H9 (cell line): ENCODE results near the gene PAK5. TPM values are rescaled to one million over a fixed set of nuclear protein-coding genes. Genes with fewer than 3 reads are reported as not detected.

ENCODE experiments used
- DNase-seq: peaks from one replicate; pipeline ENCODE4 v3.0.0-alpha.2; 2017
- H2AFZ ChIP-seq: one replicate; pipeline ENCODE4 v1.6.1; 2013; ENCODE audit warnings: mild to moderate bottlenecking, low read length, control low read depth, moderate library complexity
- H2AK5ac ChIP-seq: 2 replicates; pipeline ENCODE4 v1.6.1; 2013; ENCODE audit warnings: low read length, control low read depth, mixed read lengths; ENCODE audit not compliant: insufficient read length
- H2BK120ac ChIP-seq: one replicate; pipeline ENCODE4 v1.6.1; 2013; ENCODE audit warnings: low read depth, mild to moderate bottlenecking, low read length, control low read depth, inconsistent platforms; ENCODE audit not compliant: poor library complexity, severe bottlenecking
- H2BK12ac ChIP-seq: 2 replicates; pipeline ENCODE4 v1.6.1; 2013; ENCODE audit warnings: low read length, control low read depth, mixed read lengths, low read depth; ENCODE audit not compliant: insufficient read length
- H2BK15ac ChIP-seq: 2 replicates; pipeline ENCODE4 v1.6.1; 2013; ENCODE audit warnings: low read depth, low read length, control low read depth
- H2BK20ac ChIP-seq: one replicate; pipeline ENCODE4 v1.6.1; 2013; ENCODE audit warnings: low read depth, mild to moderate bottlenecking, low read length, control low read depth, inconsistent platforms; ENCODE audit not compliant: poor library complexity, severe bottlenecking
- H2BK5ac ChIP-seq: 2 replicates; pipeline ENCODE4 v1.6.1; 2013; ENCODE audit warnings: low read length, control low read depth, mixed read lengths; ENCODE audit not compliant: insufficient read length
- H3K14ac ChIP-seq: 2 replicates; pipeline ENCODE4 v1.6.1; 2013; ENCODE audit warnings: low read length, control low read depth; ENCODE audit not compliant: insufficient read depth
- H3K18ac ChIP-seq: 2 replicates; pipeline ENCODE4 v1.6.1; 2013; ENCODE audit warnings: low read depth, mild to moderate bottlenecking, mixed read lengths, low read length, control low read depth; ENCODE audit not compliant: insufficient read length
- H3K23ac ChIP-seq: 2 replicates; pipeline ENCODE4 v1.6.1; 2013; ENCODE audit warnings: low read length, control low read depth, mixed read lengths, low read depth; ENCODE audit not compliant: insufficient read length
- H3K23me2 ChIP-seq: 2 replicates; pipeline ENCODE4 v1.6.1; 2013; ENCODE audit warnings: low read depth, mild to moderate bottlenecking, mixed read lengths, low read length, control low read depth; ENCODE audit not compliant: insufficient read length, poor library complexity, severe bottlenecking
- H3K27ac ChIP-seq: 2 replicates; pipeline ENCODE4 v1.5.1; 2013; ENCODE audit warnings: low read length, control low read depth, mixed read lengths, low read depth; ENCODE audit not compliant: insufficient read length
- H3K27me3 ChIP-seq: 2 replicates; pipeline ENCODE4 v1.6.1; 2013; ENCODE audit warnings: low read length, control low read depth, inconsistent platforms; ENCODE audit not compliant: insufficient read depth
- H3K4ac ChIP-seq: 2 replicates; pipeline ENCODE4 v1.6.1; 2013; ENCODE audit warnings: low read depth, mild to moderate bottlenecking, control low read depth, inconsistent platforms, low read length, moderate library complexity
- H3K4me1 ChIP-seq: 2 replicates; pipeline ENCODE4 v1.6.1; 2013; ENCODE audit warnings: low read length, control low read depth, inconsistent platforms; ENCODE audit not compliant: insufficient read depth
- H3K4me2 ChIP-seq: 2 replicates; pipeline ENCODE4 v1.6.1; 2013; ENCODE audit warnings: low read length, control low read depth, mixed read lengths; ENCODE audit not compliant: insufficient read length, insufficient read depth
- H3K56ac ChIP-seq: 2 replicates; pipeline ENCODE4 v1.6.1; 2013; ENCODE audit warnings: low read depth, mild to moderate bottlenecking, mixed read lengths, low read length, control low read depth; ENCODE audit not compliant: insufficient read length
- H3K79me1 ChIP-seq: 2 replicates; pipeline ENCODE4 v1.6.1; 2013; ENCODE audit warnings: low read depth, mild to moderate bottlenecking, moderate library complexity, low read length, control low read depth, inconsistent platforms; ENCODE audit not compliant: insufficient read depth, poor library complexity, severe bottlenecking
- H3K79me2 ChIP-seq: 2 replicates; pipeline ENCODE4 v1.6.1; 2013; ENCODE audit warnings: low read length, control low read depth, inconsistent platforms; ENCODE audit not compliant: insufficient read depth
- H3K9ac ChIP-seq: 2 replicates; pipeline ENCODE4 v1.6.1; 2013; ENCODE audit warnings: low read length, control low read depth, mixed read lengths; ENCODE audit not compliant: insufficient read length; ENCODE audit errors: extremely low read depth
- H3K9me3 ChIP-seq: one replicate; pipeline ENCODE4 v1.6.1; 2013; ENCODE audit warnings: low read depth, low read length, inconsistent platforms; ENCODE audit not compliant: control insufficient read depth
- H3T11ph ChIP-seq: one replicate; pipeline ENCODE4 v1.6.1; 2013; ENCODE audit warnings: mild to moderate bottlenecking, low read length, control low read depth, inconsistent platforms
- H4K20me1 ChIP-seq: one replicate; pipeline ENCODE4 v1.6.1; 2013; ENCODE audit not compliant: control insufficient read depth, insufficient read length, insufficient read depth
- H4K5ac ChIP-seq: 2 replicates; pipeline ENCODE4 v1.6.1; 2013; ENCODE audit warnings: low read depth, mild to moderate bottlenecking, mixed read lengths, low read length, control low read depth; ENCODE audit not compliant: insufficient read length
- H4K8ac ChIP-seq: replicated peaks from 2 replicates; pipeline ENCODE4 v1.6.1; 2013; ENCODE audit warnings: low read length, control low read depth, mixed read lengths, low read depth; ENCODE audit not compliant: insufficient read length
- H4K91ac ChIP-seq: 2 replicates; pipeline ENCODE4 v1.6.1; 2013; ENCODE audit warnings: low read depth, mild to moderate bottlenecking, moderate library complexity, mixed read lengths, low read length, control low read depth; ENCODE audit not compliant: insufficient read length
- H3K27ac Mint-ChIP-seq, 3 experiments: 2 replicates in 2 of 3; 3 replicates in 1 of 3; pipeline ENCODE4 v1.8.0; 2020 to 2021; ENCODE audit warnings: mixed read lengths in 3 of 3, mild to moderate bottlenecking in 1 of 3, moderate library complexity in 1 of 3
- H3K27me3 Mint-ChIP-seq: 2 replicates; pipeline ENCODE4 v1.8.0; 2021; ENCODE audit warnings: low read depth, mild to moderate bottlenecking, moderate library complexity, mixed read lengths
- H3K36me3 Mint-ChIP-seq, 3 experiments: 2 replicates in 2 of 3; 3 replicates in 1 of 3; pipeline ENCODE4 v1.8.0; 2020 to 2021; ENCODE audit warnings: low read depth in 3 of 3, mixed read lengths in 3 of 3; ENCODE audit not compliant: insufficient read depth in 1 of 3
- H3K4me1 Mint-ChIP-seq, 2 experiments: 2 replicates each; pipeline ENCODE4 v1.8.0; 2020; ENCODE audit warnings: mixed read lengths in 2 of 2
- H3K4me3 Mint-ChIP-seq, 2 experiments: 2 replicates in 1 of 2; 3 replicates in 1 of 2; pipeline ENCODE4 v1.8.0; 2020 to 2021; ENCODE audit warnings: mild to moderate bottlenecking in 2 of 2, mixed read lengths in 2 of 2, moderate library complexity in 1 of 2
- H3K9me3 Mint-ChIP-seq, 2 experiments: 2 replicates in 1 of 2; 3 replicates in 1 of 2; pipeline ENCODE4 v1.8.0; 2020; ENCODE audit warnings: mild to moderate bottlenecking in 2 of 2, mixed read lengths in 2 of 2, moderate library complexity in 1 of 2
- CTCF ChIP-seq: fragments of 200-600 bp; sonication (generic); conservative IDR thresholded peaks from 3 replicates; pipeline ENCODE4 v1.8.0; 2021; ENCODE audit warnings: antibody characterized with exemption, mild to moderate bottlenecking
- WGBS: extraction: QIAGEN DNeasy Blood & Tissue Kit; methylation state at CpG from one replicate; pipeline ENCODE4 v1.1.7; 2013; ENCODE audit warnings: missing lambda C conversion rate, low lambda C conversion rate, mixed read lengths; ENCODE audit not compliant: insufficient read length; ENCODE audit errors: extremely low coverage; 5-methylcytosine and 5-hydroxymethylcytosine counted together
- total RNA-seq: library from RNA; stranded (reverse); gene quantifications from 2 replicates; pipeline ENCODE4 v1.2.1, GENCODE V29; 2021

Gene PAK5
- total RNA-seq, 1 experiment from 2014 or later: 0.20 TPM

- no peak overlapping the region for H3K18ac ChIP-seq
- H3K23ac ChIP-seq: no peak overlapping the region
- WGBS: no CpG with 5 or more reads among the region's 5 CpGs
- no peak overlapping the region for H4K8ac ChIP-seq
- no peaks in the 10 kb centered on the region for H3K27me3 ChIP-seq
- no peak overlapping the region for H3K4ac ChIP-seq
- no peak overlapping the region for H2BK5ac ChIP-seq
- H2BK20ac ChIP-seq: no peak overlapping the region
- H3K9ac ChIP-seq: no peak overlapping the region
- H3K4me2 ChIP-seq: no peak overlapping the region
- Mint-ChIP-seq H3K27ac (no peak overlapping the region), H3K4me3 (no peak overlapping the region), H3K36me3 (no peaks in the 10 kb centered on the region; a peak in 1 of 7 replicates), H3K9me3 (peaks cover 0 to 3% of the 10 kb centered on the region in 2 experiments; a peak in 1 of 5 replicates), H3K4me1 (peaks cover 19 to 23% of the 10 kb centered on the region in 2 experiments), H3K27me3 (peaks cover 11% of the 10 kb centered on the region)
- no peak overlapping the region for H2AK5ac ChIP-seq
- H4K91ac ChIP-seq: no peak overlapping the region
- no peaks in the 10 kb centered on the region for H3K23me2 ChIP-seq
- no peak overlapping the region for H3K27ac ChIP-seq
- H4K5ac ChIP-seq: no peak overlapping the region
- no peak overlapping the region for H3K56ac ChIP-seq
- no peak overlapping the region for H2BK120ac ChIP-seq
- no peak overlapping the region for H2AFZ ChIP-seq
- no peak overlapping the region for H2BK12ac ChIP-seq
- no peaks in the 10 kb centered on the region for H3K9me3 ChIP-seq
- no peak overlapping the region for H2BK15ac ChIP-seq
- no peak overlapping the region for H3T11ph ChIP-seq
- H3K14ac ChIP-seq: no peak overlapping the region
- no peaks in the 10 kb centered on the region for H4K20me1 ChIP-seq
- H3K4me1 ChIP-seq: no peaks in the 10 kb centered on the region
- TF ChIP-seq CTCF: no peak
- no peaks in the 10 kb centered on the region for H3K79me2 ChIP-seq
- no peaks in the 10 kb centered on the region for H3K79me1 ChIP-seq
- DNase-seq: no peak
These were observed 304.9 kb downstream of the PAK5 start for GRCh38 chr20:9534025-9534424.
